ENCODE measurements around the gene CREB5. TPM values are rescaled to one million over a fixed set of nuclear protein-coding genes. Genes with fewer than 3 reads are reported as not detected.

Gene CREB5
- total and polyA plus RNA-seq, 2 of the 8 experiments (the other 6 are each of a cell fraction or from before 2014, with no cell fraction given): 2.4 to 2.7 TPM

DNA sequence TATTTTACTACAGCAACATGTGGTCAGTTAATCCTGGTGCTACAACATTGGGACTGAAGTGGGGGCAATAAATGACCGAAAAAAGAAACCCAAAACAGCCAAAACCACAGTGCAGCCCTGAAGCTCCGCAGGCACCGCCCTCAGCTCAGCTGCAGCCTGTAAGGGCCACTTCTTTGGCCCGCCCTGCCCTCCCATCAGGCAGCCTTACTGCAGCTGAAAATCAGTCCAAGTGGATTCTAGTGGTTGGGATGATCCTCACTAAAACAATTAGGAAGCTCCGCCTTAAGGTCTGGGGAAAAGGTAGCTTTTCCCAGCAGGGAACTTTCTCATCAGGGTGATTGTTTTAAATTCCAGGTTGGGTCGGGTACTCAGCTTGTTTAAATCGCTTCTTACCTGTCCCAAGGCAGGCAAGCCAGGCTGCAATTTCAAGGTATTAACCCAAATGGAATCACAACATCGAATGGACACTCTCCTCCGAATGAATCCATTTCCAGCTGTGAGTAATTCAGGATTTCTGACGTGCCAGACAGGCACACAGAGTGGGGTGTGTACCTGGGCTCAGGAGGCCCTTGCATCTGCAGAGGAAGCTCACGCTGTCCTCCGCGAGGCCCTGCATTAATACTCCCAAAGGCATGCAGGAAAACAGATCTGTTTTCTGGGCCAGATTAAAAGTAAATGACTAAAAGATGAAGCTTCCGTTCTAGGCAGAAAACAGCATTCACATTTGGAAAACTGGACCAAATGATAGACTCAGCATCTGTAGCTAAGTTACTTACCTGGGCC lies 104.3 kb downstream of the CREB5 start:
- Histone ChIP-seq H3K18ac (ENCODE audit: extremely low read depth, low read length) (peak overlapping the region; percentile 0; the same call in 1 of the 2 replicates), H3K9me3 (ENCODE audit: insufficient read depth in 2 of 2, low read depth in 1 of 2, low read length in 1 of 2) (no peaks in the 10 kb centered on the region), H3K23me2 (ENCODE audit: low read depth, low read length) (no peaks in the 10 kb centered on the region), H3K14ac (ENCODE audit: insufficient read length) (no peak overlapping the region), H3K23ac (ENCODE audit: insufficient read length) (no peak overlapping the region), H3K4ac (replicated peaks; ENCODE audit: insufficient read length, low read depth, low read length) (no peak overlapping the region), H3K79me2 (ENCODE audit: control insufficient read depth in 1 of 2, insufficient read depth in 2 of 2, low read length in 2 of 2) (no peaks in the 10 kb centered on the region), H3K36me3 (ENCODE audit: control insufficient read depth in 2 of 4, insufficient read depth in 4 of 4, low read length in 3 of 4) (no peaks in the 10 kb centered on the region), H2BK15ac (ENCODE audit: low read length) (no peak overlapping the region), H4K91ac (replicated peaks; ENCODE audit: insufficient read length, low read length) (no peak overlapping the region), H2AFZ (ENCODE audit: low read length) (peak overlapping the region; percentile 91), H3K4me3 (ENCODE audit: extremely low read depth in 1 of 4, insufficient read depth in 2 of 4, low read depth in 3 of 4, low read length in 4 of 4) (peak overlapping the region in 1 of 4 experiments; percentile 9; a peak in 1 of 8 replicates), H2BK20ac (ENCODE audit: low read length) (no peak overlapping the region), H3K27me3 (replicated peaks in 1 of 4; ENCODE audit: control insufficient read depth in 3 of 4, extremely low read depth in 1 of 4, insufficient read depth in 3 of 4, low read length in 3 of 4) (no peaks in the 10 kb centered on the region), H2AK5ac (ENCODE audit: low read depth, low read length) (no peak overlapping the region), H4K8ac (ENCODE audit: extremely low read depth, insufficient read depth, low read length) (no peak overlapping the region), H3K4me2 (ENCODE audit: insufficient read depth in 1 of 2, low read depth in 2 of 2, low read length in 2 of 2) (peak overlapping the region; percentile 42 to 56), H3K9ac (replicated peaks in 1 of 4; ENCODE audit: extremely low read depth in 1 of 4, low read depth in 3 of 4, low read length in 3 of 4) (no peak overlapping the region), H2BK120ac (replicated peaks; ENCODE audit: low read depth, low read length) (no peak overlapping the region), H3K4me1 (replicated peaks in 1 of 4; ENCODE audit: control insufficient read depth in 3 of 4, insufficient read depth in 4 of 4, low read length in 3 of 4) (peaks cover 2 to 16% (median 9%) of the 10 kb centered on the region in 4 experiments), H4K5ac (ENCODE audit: insufficient read length, low read depth, low read length) (no peak overlapping the region), H3K56ac (replicated peaks; ENCODE audit: insufficient read length, low read depth, low read length) (no peak overlapping the region), H2BK5ac (ENCODE audit: low read depth, low read length) (no peak overlapping the region), H3K79me1 (ENCODE audit: low read depth, low read length) (no peaks in the 10 kb centered on the region), H3K27ac (ENCODE audit: low read depth, low read length) (no peak overlapping the region), H2BK12ac (ENCODE audit: low read depth, low read length) (0 out of 2 replicates have a peak overlapping the region, but pooled peaks have one; percentile 18), H4K20me1 (replicated peaks in 1 of 2; ENCODE audit: control insufficient read depth in 1 of 2, insufficient read depth in 2 of 2, low read length in 2 of 2) (no peaks in the 10 kb centered on the region)
- ChIA-PET CTCF (ENCODE audit: partially characterized antibody) (interaction anchor here (0.6 to 2.6 kb wide), 6 partner anchors 10 to 106 kb away, joined by 3 to 9 read pairs (median 4); no protein-coding TSS in a partner anchor), POLR2A (ENCODE audit: partially characterized antibody) (interaction anchor here (1.2 kb wide), 1 partner anchor 12 kb away, joined by 3 read pairs; no protein-coding TSS in a partner anchor)
- WGBS, 2 experiments (ENCODE audit: extremely low coverage in 1 of 2, insufficient coverage in 1 of 2, insufficient read length in 1 of 2, insufficient replicate concordance in 2 of 2, low coverage in 1 of 2, low lambda C conversion rate in 2 of 2, missing lambda C conversion rate in 1 of 2): 36% methylated on average over 14 of the region's 14 CpGs; no CpG with 5 or more reads in 1 of the 2 experiments
- FAIRE-seq (peak; percentile 42), DNase-seq (ENCODE audit: low read depth in 1 of 2, low spot score in 2 of 2) (peak; percentile 33 to 50)
- TF ChIP-seq, protein P1, sequence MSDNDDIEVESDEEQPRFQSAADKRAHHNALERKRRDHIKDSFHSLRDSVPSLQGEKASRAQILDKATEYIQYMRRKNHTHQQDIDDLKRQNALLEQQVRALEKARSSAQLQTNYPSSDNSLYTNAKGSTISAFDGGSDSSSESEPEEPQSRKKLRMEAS (IDR thresholded peaks at IDR 0.05): no peak
- TF ChIP-seq, protein P2, sequence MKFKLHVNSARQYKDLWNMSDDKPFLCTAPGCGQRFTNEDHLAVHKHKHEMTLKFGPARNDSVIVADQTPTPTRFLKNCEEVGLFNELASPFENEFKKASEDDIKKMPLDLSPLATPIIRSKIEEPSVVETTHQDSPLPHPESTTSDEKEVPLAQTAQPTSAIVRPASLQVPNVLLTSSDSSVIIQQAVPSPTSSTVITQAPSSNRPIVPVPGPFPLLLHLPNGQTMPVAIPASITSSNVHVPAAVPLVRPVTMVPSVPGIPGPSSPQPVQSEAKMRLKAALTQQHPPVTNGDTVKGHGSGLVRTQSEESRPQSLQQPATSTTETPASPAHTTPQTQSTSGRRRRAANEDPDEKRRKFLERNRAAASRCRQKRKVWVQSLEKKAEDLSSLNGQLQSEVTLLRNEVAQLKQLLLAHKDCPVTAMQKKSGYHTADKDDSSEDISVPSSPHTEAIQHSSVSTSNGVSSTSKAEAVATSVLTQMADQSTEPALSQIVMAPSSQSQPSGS (IDR thresholded peaks at IDR 0.05; ENCODE audit: low read length): no peak
- TF ChIP-seq BACH1 (IDR thresholded peaks at IDR 0.05; ENCODE audit: low read length): no peak
- TF ChIP-seq POU5F1 (IDR thresholded peaks at IDR 0.05; ENCODE audit: low read depth, low read length): no peak
- TF ChIP-seq FOSL1 (IDR thresholded peaks at IDR 0.05; ENCODE audit: insufficient read depth, low read depth, low read length): no peak
- TF ChIP-seq, protein P3, sequence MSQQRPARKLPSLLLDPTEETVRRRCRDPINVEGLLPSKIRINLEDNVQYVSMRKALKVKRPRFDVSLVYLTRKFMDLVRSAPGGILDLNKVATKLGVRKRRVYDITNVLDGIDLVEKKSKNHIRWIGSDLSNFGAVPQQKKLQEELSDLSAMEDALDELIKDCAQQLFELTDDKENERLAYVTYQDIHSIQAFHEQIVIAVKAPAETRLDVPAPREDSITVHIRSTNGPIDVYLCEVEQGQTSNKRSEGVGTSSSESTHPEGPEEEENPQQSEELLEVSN (IDR thresholded peaks at IDR 0.05): no peak
- no peak for TF ChIP-seq GABPA (IDR thresholded peaks at IDR 0.05; ENCODE audit: borderline replicate concordance, insufficient read depth, low read length)
- no peak for TF ChIP-seq EGR1 (IDR thresholded peaks at IDR 0.05; ENCODE audit: borderline replicate concordance, low read depth, low read length)
- TF ChIP-seq RAD21 (IDR thresholded peaks at IDR 0.05 in 1 of 2, conservative IDR thresholded peaks at IDR 0.05 in 1 of 2; ENCODE audit: low read depth in 2 of 2, low read length in 2 of 2): no peak
